HCT116 (cell line): ENCODE measurements around the gene ZNF618. TPM values are rescaled to one million over a fixed set of nuclear protein-coding genes. Genes with fewer than 3 reads are reported as not detected.

Experiments used
- ATAC-seq: fragments of 200-7000 bp; cut with Tn5 transposase; 2 replicates; pipeline ENCODE4 v1.9.1; 2020; ENCODE audit warnings: mild to moderate bottlenecking, moderate library complexity
- BruUV-seq: library from RNA; stranded (reverse); fragments of 400-500 nt; replicated peaks from 2 replicates; lab custom pipeline; 2021; lab: Mats Ljungman, UMichigan
- CTCF ChIA-PET: fragments of 300-600 bp; sonication (Branson Sonifier 250); formaldehyde crosslinking; loops from one replicate; lab custom pipeline; 2021; ENCODE audit warnings: antibody characterized with exemption; lab: Charles Lee
- POLR2A ChIA-PET: fragments of 300-600, 350-600 bp; sonication (Branson Sonifier 250); formaldehyde crosslinking; loops from one replicate; lab custom pipeline; 2021; ENCODE audit warnings: antibody characterized with exemption; lab: Charles Lee
- RAD21 ChIA-PET, 2 experiments: fragments of 300-600 bp; sonication (Branson Sonifier 250); formaldehyde crosslinking; loops; one replicate each; lab custom pipeline; 2023; ENCODE audit warnings: low total read pairs in 2 of 2; ENCODE audit not compliant: uncharacterized antibody in 2 of 2, unreplicated experiment in 2 of 2, low non-redundant PET in 1 of 2; lab: Charles Lee
- DNase-seq: peaks from one replicate; pipeline ENCODE4 v3.0.0-alpha.2; 2010; ENCODE audit warnings: low read depth, low spot score
- H2AFZ ChIP-seq: fragments of 200-600 bp; shearing (Covaris generic), sonication (generic); 2 replicates; pipeline ENCODE4 v1.6.1; 2017; ENCODE audit warnings: low read depth, mixed run types, mixed read lengths, antibody characterized with exemption, low read length; ENCODE audit not compliant: poor library complexity, severe bottlenecking
- H3K27ac ChIP-seq: 2 replicates; pipeline ENCODE4 v1.5.1; 2012; ENCODE audit warnings: low read depth, low read length
- H3K27me3 ChIP-seq: fragments of 200-600 bp; sonication (generic); 2 replicates; pipeline ENCODE4 v1.6.1; 2016; ENCODE audit warnings: mixed run types, low read length, mixed read lengths; ENCODE audit not compliant: insufficient read depth
- H3K36me3 ChIP-seq, 2 experiments: fragments of 200-500 bp in 1 of 2; fragments of 200-600 bp in 1 of 2; sonication (Bioruptor generic) in 1 of 2; sonication (generic) in 1 of 2; 2 replicates each; pipeline versions ENCODE4 v1.5.1 to v1.6.1; 2014 to 2016; ENCODE audit warnings: low read length in 2 of 2, inconsistent platforms in 1 of 2, mixed read lengths in 1 of 2, mixed run types in 1 of 2; ENCODE audit not compliant: insufficient read depth in 2 of 2, control insufficient read depth in 1 of 2
- H3K4me1 ChIP-seq, 2 experiments: fragments of 200-600 bp in 1 of 2; sonication (generic) in 1 of 2; 2 replicates each; pipeline versions ENCODE4 v1.5.1 to v1.6.1; 2012 to 2017; ENCODE audit warnings: low read length in 2 of 2, inconsistent platforms in 1 of 2, mild to moderate bottlenecking in 1 of 2, mixed read lengths in 1 of 2, mixed run types in 1 of 2, moderate library complexity in 1 of 2; ENCODE audit not compliant: insufficient read depth in 2 of 2, control insufficient read depth in 1 of 2
- H3K4me2 ChIP-seq: fragments of 200-600 bp; sonication (generic); 2 replicates; pipeline ENCODE4 v1.6.1; 2017; ENCODE audit warnings: mixed run types, low read length, mixed read lengths
- H3K4me3 ChIP-seq, 2 experiments: fragments of 200-600 bp in 1 of 2; sonication (generic) in 1 of 2; replicated peaks in 1 of 2; 2 replicates each; pipeline ENCODE4 v1.5.1; 2011 to 2016; ENCODE audit warnings: low read length in 2 of 2, control low read depth in 1 of 2, low read depth in 1 of 2, mild to moderate bottlenecking in 1 of 2, mixed read lengths in 1 of 2, mixed run types in 1 of 2
- H3K79me2 ChIP-seq: fragments of 200-600 bp; sonication (generic); 2 replicates; pipeline ENCODE4 v1.6.1; 2017; ENCODE audit warnings: mild to moderate bottlenecking, mixed run types, low read length, moderate library complexity, mixed read lengths; ENCODE audit not compliant: insufficient read depth
- H3K9ac ChIP-seq: fragments of 200-600 bp; sonication (generic); 2 replicates; pipeline ENCODE4 v1.6.1; 2016; ENCODE audit warnings: low read length, mixed read lengths
- H3K9me2 ChIP-seq: fragments of 200-600 bp; sonication (generic), shearing (Covaris generic); 2 replicates; pipeline ENCODE4 v1.6.1; 2017; ENCODE audit warnings: mixed run types, mild to moderate bottlenecking, moderate library complexity; ENCODE audit not compliant: insufficient read depth
- H3K9me3 ChIP-seq, 2 experiments: fragments of 200-500 bp in 1 of 2; fragments of 200-600 bp in 1 of 2; sonication (Bioruptor generic) in 1 of 2; sonication (generic) in 1 of 2; 2 replicates each; pipeline ENCODE4 v1.6.1; 2014 to 2017; ENCODE audit warnings: low read length in 2 of 2, mixed read lengths in 2 of 2, inconsistent platforms in 1 of 2, low read depth in 1 of 2, mild to moderate bottlenecking in 1 of 2, mixed run types in 1 of 2, moderate library complexity in 1 of 2; ENCODE audit not compliant: control insufficient read depth in 1 of 2, insufficient read depth in 1 of 2
- H4K20me1 ChIP-seq: fragments of 200-600 bp; sonication (generic), shearing (Covaris generic); 2 replicates; pipeline ENCODE4 v1.6.1; 2017; ENCODE audit warnings: mixed run types, mild to moderate bottlenecking, moderate library complexity; ENCODE audit not compliant: insufficient read depth
- ATF3 ChIP-seq: IDR thresholded peaks from 2 replicates; pipeline ENCODE4 v1.6.1; 2012
- CEBPB ChIP-seq: IDR thresholded peaks from 2 replicates; pipeline ENCODE4 v1.6.1; 2012; ENCODE audit warnings: low read depth
- FOSL1 ChIP-seq: IDR thresholded peaks from 2 replicates; pipeline ENCODE4 v1.6.1; 2012; ENCODE audit warnings: low read depth
- RAD21 ChIP-seq: IDR thresholded peaks from 2 replicates; pipeline ENCODE4 v1.6.1; 2012; ENCODE audit warnings: low read depth, mild to moderate bottlenecking
- TCF7L2 ChIP-seq: IDR thresholded peaks from 2 replicates; pipeline ENCODE4 v1.7.0; 2011; ENCODE audit warnings: borderline replicate concordance, inconsistent platforms; ENCODE audit not compliant: insufficient read depth, insufficient read length; ENCODE audit errors: extremely low read depth
- ZBTB33 ChIP-seq: IDR thresholded peaks from 2 replicates; pipeline ENCODE4 v1.6.1; 2011; ENCODE audit warnings: mild to moderate bottlenecking, low read length, moderate library complexity; ENCODE audit not compliant: insufficient replicate concordance; ENCODE audit errors: extremely low read depth
- intact Hi-C: fragments of 100-400 bp; cut with micrococcal nuclease; formaldehyde crosslinking; loops from 2 replicates; pipeline ENCODE4 v1.10.0; 2022
- total RNA-seq: library from RNA; stranded (reverse); gene quantifications from one replicate; pipeline ENCODE4 v1.2.1, GENCODE V29; 2021; ENCODE audit not compliant: unreplicated experiment

ZNF618 gene
- total RNA-seq, 1 experiment from 2014 or later: 13.5 TPM

- ChIA-PET RAD21 (no interaction called here), CTCF (no interaction called here), POLR2A (no interaction called here)
- intact Hi-C loops: no loop called here
- H3K9me2 ChIP-seq: no peaks in the 10 kb centered on the region
- H3K27ac ChIP-seq: no peak overlapping the region
- DNase-seq (no peak), ATAC-seq (no peak)
- no peaks in the 10 kb centered on the region for H3K27me3 ChIP-seq
- H3K79me2 ChIP-seq: no peaks in the 10 kb centered on the region
- no peaks in the 10 kb centered on the region for H3K36me3 ChIP-seq
- no TSS peak for BruUV-seq
- no peaks in the 10 kb centered on the region for H3K9me3 ChIP-seq
- H3K4me2 ChIP-seq: no peak overlapping the region
- no peak overlapping the region for H2AFZ ChIP-seq
- no peak overlapping the region for H3K4me3 ChIP-seq
- no peak overlapping the region for H3K9ac ChIP-seq
- H4K20me1 ChIP-seq: no peaks in the 10 kb centered on the region
- no peaks in the 10 kb centered on the region for H3K4me1 ChIP-seq
- TF ChIP-seq RAD21: no peak
- TF ChIP-seq ZBTB33: no peak
- no peak for TF ChIP-seq FOSL1
- TF ChIP-seq ATF3: no peak
- no peak for TF ChIP-seq TCF7L2
- TF ChIP-seq CEBPB: no peak
Measured at GRCh38 chr9:113941526-113941925, 65.4 kb downstream of the ZNF618 start.
